GM18511 (cell line): ENCODE data around the gene GNB2.
"Not testable (repeated sequence)": the region's sequence is repeated elsewhere in the genome, so short reads cannot be mapped to it uniquely, and the experiment has no call there.

Source experiments
- ATAC-seq: cut with Tn5 transposase; IDR thresholded peaks from one replicate; pipeline ENCODE4 v1.9.1; 2021; ENCODE audit warnings: mild to moderate bottlenecking, moderate library complexity; ENCODE audit not compliant: unreplicated experiment

GNB2 gene

GRCh38 chr7:100662194-100662776, 11.3 kb upstream of the GNB2 start:
- not testable (repeated sequence) for ATAC-seq

GRCh38 chr7:100665168-100665726, 8.3 kb upstream of the GNB2 start:
- no peak for ATAC-seq

- no peak for ATAC-seq
These were observed 6.0 kb upstream of the GNB2 start for GRCh38 chr7:100667331-100668068.

GRCh38 chr7:100668069-100668449, 5.5 kb upstream of the GNB2 start:
- ATAC-seq = no peak

- not testable (repeated sequence) for ATAC-seq
These were observed 4.4 kb upstream of the GNB2 start for GRCh38 chr7:100669106-100669505.

GRCh38 chr7:100670074-100670473, 3.5 kb upstream of the GNB2 start:
- no peak for ATAC-seq

GRCh38 chr7:100671353-100672327, 1.9 kb upstream of the GNB2 start:
- no peak for ATAC-seq

GRCh38 chr7:100673942-100674410, 436 bp downstream of the GNB2 start:
- peak; percentile 3 for ATAC-seq

GRCh38 chr7:100674411-100675104, 1.0 kb downstream of the GNB2 start:
- ATAC-seq = no peak

- no peak for ATAC-seq
These were observed 1.5 kb downstream of the GNB2 start for GRCh38 chr7:100675105-100675451.

- ATAC-seq = peak; percentile 47
These were observed 2.2 kb downstream of the GNB2 start for GRCh38 chr7:100675581-100676350.

GRCh38 chr7:100676501-100677306, 3.2 kb downstream of the GNB2 start:
- ATAC-seq = no peak

- ATAC-seq = no peak
These were observed 4.0 kb downstream of the GNB2 start for GRCh38 chr7:100677308-100678267.

- ATAC-seq = no peak
These were observed 4.9 kb downstream of the GNB2 start for GRCh38 chr7:100678291-100678984.

GRCh38 chr7:100679129-100679926, 5.8 kb downstream of the GNB2 start:
- ATAC-seq = no peak

GRCh38 chr7:100679927-100680575, 6.5 kb downstream of the GNB2 start:
- no peak for ATAC-seq
